Loucy (cell line): ENCODE data around the gene MACROD2.

ENCODE experiments used
- CTCF ChIP-seq: fragments of 200-600 bp; sonication (generic); conservative IDR thresholded peaks from 2 replicates; pipeline ENCODE4 v1.5.1; 2014; ENCODE audit warnings: mild to moderate bottlenecking, antibody characterized with exemption, low read length
- EZH2phosphoT487 ChIP-seq: fragments of 200-600 bp; IDR thresholded peaks from 2 replicates; pipeline ENCODE4 v1.6.1; 2018; ENCODE audit warnings: antibody characterized with exemption, mild to moderate bottlenecking, moderate library complexity, borderline replicate concordance

DNA sequence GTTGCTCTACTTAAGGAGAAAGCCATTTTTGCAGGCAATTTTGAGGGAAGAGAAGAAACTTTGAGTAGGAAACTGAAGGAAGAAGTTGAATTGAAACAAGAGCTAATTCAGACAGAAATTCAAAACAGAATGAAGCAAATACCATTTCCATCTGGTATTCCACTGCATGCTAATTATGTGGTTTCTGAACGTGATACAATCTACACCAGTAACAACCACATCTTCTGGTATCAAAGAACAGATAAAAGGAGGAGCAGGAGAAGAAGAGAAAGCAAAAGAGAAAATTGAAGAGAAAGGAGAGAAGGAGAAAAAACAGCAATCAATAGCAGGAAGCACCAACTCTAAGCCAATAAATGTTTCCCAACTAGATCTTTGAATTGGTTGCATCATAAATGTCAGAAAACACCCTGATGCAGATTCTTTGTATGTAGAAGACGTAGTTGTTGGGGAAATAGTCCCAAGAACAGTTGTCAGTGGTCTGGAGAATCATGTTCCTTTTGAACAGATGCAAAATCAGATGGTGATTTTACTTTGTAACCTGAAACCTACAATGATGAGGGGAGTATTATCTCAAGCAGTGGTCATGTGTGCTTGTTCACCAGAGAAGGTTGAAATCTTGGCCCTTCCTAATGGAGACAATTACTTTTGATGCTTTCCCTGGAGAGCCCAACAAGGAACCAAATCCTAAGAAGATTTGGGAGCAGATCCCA lies 132.4 kb downstream of the MACROD2 start:
- TF ChIP-seq EZH2phosphoT487 (no peak), CTCF (no peak)
